Sciatic nerve (tissue), 2 donors: ENCODE data around the gene TMEM156. TPM values are rescaled to one million over a fixed set of nuclear protein-coding genes. Genes with fewer than 3 reads are reported as not detected.

Experiments
- ATAC-seq: fragments of 200-7000 bp; cut with Tn5 transposase; one replicate; pipeline ENCODE4 v1.9.1; 2020; ENCODE audit warnings: mild to moderate bottlenecking, moderate library complexity
- DNase-seq: peaks from one replicate; pipeline ENCODE4 v3.0.0-alpha.2; 2020; ENCODE audit warnings: low spot score
- intact Hi-C: fragments of 100-400 bp; cut with DNase I; formaldehyde crosslinking; loops from one replicate; pipeline ENCODE4 v1.14.2; 2022
- total RNA-seq: library from RNA; stranded (reverse); fragmentation: NEBNext Ultra II Directional; extraction: Animal tissue kit (Norgen Biotek cat#: 25700); gene quantifications from one replicate; pipeline ENCODE4 v1.2.1, GENCODE V29; 2021
- donor health status: DM: no; HTN: no; CAD: no.
- donor health status: DM: no; HTN: no; CAD: no.

TMEM156 gene
- 0.62 TPM for total RNA-seq

GRCh38 chr4:39032218-39033085 lies at the start of gene TMEM156:
Gene TMEM156 (minus strand): TSS chr4:39032409. CDS start chr4:39032313, 96 bp downstream.
- no peak for DNase-seq
- intact Hi-C loops = no loop called here
- ATAC-seq = peak; percentile 48

- intact Hi-C loops = no loop called here
- ATAC-seq (no peak), DNase-seq (no peak)
Measured at GRCh38 chr4:39078829-39079228, 46.6 kb upstream of the TMEM156 start.

GRCh38 chr4:39068907-39069306 lies 36.7 kb upstream of the TMEM156 start:
- ATAC-seq (no peak), DNase-seq (no peak)
- intact Hi-C loops = no loop called here

GRCh38 chr4:39067451-39067850 lies 35.2 kb upstream of the TMEM156 start:
- intact Hi-C loops = no loop called here
- DNase-seq (no peak), ATAC-seq (no peak)

- ATAC-seq (no peak), DNase-seq (no peak)
- intact Hi-C loops = no loop called here
Measured at GRCh38 chr4:39067031-39067430, 34.8 kb upstream of the TMEM156 start.

GRCh38 chr4:39066371-39066770 lies 34.2 kb upstream of the TMEM156 start:
- DNase-seq (no peak), ATAC-seq (no peak)
- intact Hi-C loops = no loop called here

- no peak for DNase-seq
- intact Hi-C loops = no loop called here
- ATAC-seq = no peak
Measured at GRCh38 chr4:39063430-39063829, 31.2 kb upstream of the TMEM156 start.

GRCh38 chr4:39062770-39063097 lies 30.5 kb upstream of the TMEM156 start:
- ATAC-seq (no peak), DNase-seq (no peak)
- intact Hi-C loops = no loop called here

GRCh38 chr4:39062094-39062769 lies 30.0 kb upstream of the TMEM156 start, which contains the start of gene KLHL5:
Gene KLHL5 (plus strand): TSS chr4:39062232. CDS start chr4:39062653, 421 bp downstream.
- ATAC-seq = peak; percentile 58
- DNase-seq = no peak
- intact Hi-C loops = no loop called here

GRCh38 chr4:39061457-39061856 lies 29.2 kb upstream of the TMEM156 start:
- no peak for DNase-seq
- no peak for ATAC-seq
- intact Hi-C loops = no loop called here

GRCh38 chr4:39056023-39056422 lies 23.8 kb upstream of the TMEM156 start:
- no peak for DNase-seq
- no peak for ATAC-seq
- intact Hi-C loops = no loop called here

- no peak for DNase-seq
- intact Hi-C loops = no loop called here
- no peak for ATAC-seq
Measured at GRCh38 chr4:39054497-39054896, 22.3 kb upstream of the TMEM156 start.

- DNase-seq (no peak), ATAC-seq (no peak)
- intact Hi-C loops = no loop called here
Measured at GRCh38 chr4:39053983-39054382, 21.8 kb upstream of the TMEM156 start.

- ATAC-seq (no peak), DNase-seq (no peak)
- intact Hi-C loops = no loop called here
Measured at GRCh38 chr4:39051492-39051891, 19.3 kb upstream of the TMEM156 start.

- intact Hi-C loops = no loop called here
- DNase-seq = no peak
- no peak for ATAC-seq
Measured at GRCh38 chr4:39050590-39050989, 18.4 kb upstream of the TMEM156 start.

GRCh38 chr4:39048311-39048710 lies 16.1 kb upstream of the TMEM156 start:
- ATAC-seq = no peak
- no peak for DNase-seq
- intact Hi-C loops = no loop called here

- DNase-seq (no peak), ATAC-seq (no peak)
- intact Hi-C loops = no loop called here
Measured at GRCh38 chr4:39047681-39048080, 15.5 kb upstream of the TMEM156 start.

GRCh38 chr4:39046249-39046648 lies 14.0 kb upstream of the TMEM156 start:
- intact Hi-C loops = no loop called here

GRCh38 chr4:39045827-39046221 lies 13.6 kb upstream of the TMEM156 start:
- intact Hi-C loops = no loop called here
- ATAC-seq (no peak), DNase-seq (no peak)

More at GRCh38 chr4:39046249-39046648, 14.0 kb upstream of the TMEM156 start:
- ATAC-seq (no peak), DNase-seq (no peak)
